ENCODE measurements around the gene NCK1. TPM values are rescaled to one million over a fixed set of nuclear protein-coding genes. Genes with fewer than 3 reads are reported as not detected.
"Not testable (repeated sequence)": the region's sequence is repeated elsewhere in the genome, so short reads cannot be mapped to it uniquely, and the experiment has no call there.

The NCK1 gene
- total and polyA plus RNA-seq, 7 donors = 16.2 to 33.4 (median 25.4) TPM

DNA sequence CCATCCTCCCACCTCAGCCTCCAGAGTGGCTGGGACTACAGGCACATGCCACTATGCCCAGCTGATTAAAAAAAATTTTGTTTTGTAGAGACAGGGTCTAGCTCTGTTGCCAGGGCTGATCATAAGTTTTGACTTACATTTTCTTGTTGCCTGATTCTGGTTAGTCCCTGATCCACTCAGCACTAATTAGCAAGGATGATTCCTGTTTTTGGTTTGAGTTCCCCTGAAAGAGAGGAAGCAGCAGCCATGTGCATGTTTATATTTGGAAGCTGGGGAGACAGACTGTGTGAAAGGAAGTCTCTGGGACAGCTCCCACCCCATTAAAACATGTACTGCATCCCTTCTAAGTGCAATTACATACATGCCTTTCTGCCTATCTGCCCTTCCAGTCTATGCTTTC lies 3.6 kb upstream of the NCK1 start:
- intact Hi-C loops (cut with DNase I) = no loop called here
- Histone ChIP-seq H3K4me3 (no peak overlapping the region), H3K36me3 (ENCODE audit: insufficient read depth in 1 of 2, low read depth in 1 of 2) (no peaks in the 10 kb centered on the region), H3K9me3 (no peaks in the 10 kb centered on the region), H3K27me3 (ENCODE audit: insufficient read depth in 3 of 3, low read length in 2 of 3) (no peaks in the 10 kb centered on the region), H3K4me1 (peaks cover 8% of the 10 kb centered on the region), H3K27ac (no peak overlapping the region)
- ATAC-seq (no peak), DNase-seq (no peak)
- TF ChIP-seq, protein P1, sequence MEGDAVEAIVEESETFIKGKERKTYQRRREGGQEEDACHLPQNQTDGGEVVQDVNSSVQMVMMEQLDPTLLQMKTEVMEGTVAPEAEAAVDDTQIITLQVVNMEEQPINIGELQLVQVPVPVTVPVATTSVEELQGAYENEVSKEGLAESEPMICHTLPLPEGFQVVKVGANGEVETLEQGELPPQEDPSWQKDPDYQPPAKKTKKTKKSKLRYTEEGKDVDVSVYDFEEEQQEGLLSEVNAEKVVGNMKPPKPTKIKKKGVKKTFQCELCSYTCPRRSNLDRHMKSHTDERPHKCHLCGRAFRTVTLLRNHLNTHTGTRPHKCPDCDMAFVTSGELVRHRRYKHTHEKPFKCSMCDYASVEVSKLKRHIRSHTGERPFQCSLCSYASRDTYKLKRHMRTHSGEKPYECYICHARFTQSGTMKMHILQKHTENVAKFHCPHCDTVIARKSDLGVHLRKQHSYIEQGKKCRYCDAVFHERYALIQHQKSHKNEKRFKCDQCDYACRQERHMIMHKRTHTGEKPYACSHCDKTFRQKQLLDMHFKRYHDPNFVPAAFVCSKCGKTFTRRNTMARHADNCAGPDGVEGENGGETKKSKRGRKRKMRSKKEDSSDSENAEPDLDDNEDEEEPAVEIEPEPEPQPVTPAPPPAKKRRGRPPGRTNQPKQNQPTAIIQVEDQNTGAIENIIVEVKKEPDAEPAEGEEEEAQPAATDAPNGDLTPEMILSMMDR (IDR thresholded peaks at IDR 0.05) = no peak

GRCh38 chr3:136860541-136860940 lies 1.5 kb upstream of the NCK1 start:
- intact Hi-C loops (cut with DNase I) = loop anchor here (10.0 kb wide), 5 partner anchors 56 to 154 kb away; partner anchors contain the start of gene STAG1 (in 1 of the 2)
- no peaks in the 10 kb centered on the region for H3K9me3 ChIP-seq
- peak overlapping the region; percentile 92 for H3K4me3 ChIP-seq
- TF ChIP-seq, protein P1 (IDR thresholded peaks at IDR 0.05) = no peak
- 38 to 70% (median 57%) methylated on average over 4 of the region's 4 CpGs for WGBS, 3 donors
- H3K36me3 ChIP-seq (ENCODE audit: insufficient read depth in 1 of 2, low read depth in 1 of 2) = no peaks in the 10 kb centered on the region
- ATAC-seq = no peak
- peaks cover 8% of the 10 kb centered on the region for H3K4me1 ChIP-seq
- DNase-seq = no peak
- H3K27me3 ChIP-seq (ENCODE audit: insufficient read depth in 3 of 3, low read length in 2 of 3) = no peaks in the 10 kb centered on the region
- H3K27ac ChIP-seq = no peak overlapping the region

- TF ChIP-seq, protein P1 (IDR thresholded peaks at IDR 0.05) = no peak
Observed at GRCh38 chr3:136862617-136863322, 762 bp downstream of the NCK1 start.

DNA sequence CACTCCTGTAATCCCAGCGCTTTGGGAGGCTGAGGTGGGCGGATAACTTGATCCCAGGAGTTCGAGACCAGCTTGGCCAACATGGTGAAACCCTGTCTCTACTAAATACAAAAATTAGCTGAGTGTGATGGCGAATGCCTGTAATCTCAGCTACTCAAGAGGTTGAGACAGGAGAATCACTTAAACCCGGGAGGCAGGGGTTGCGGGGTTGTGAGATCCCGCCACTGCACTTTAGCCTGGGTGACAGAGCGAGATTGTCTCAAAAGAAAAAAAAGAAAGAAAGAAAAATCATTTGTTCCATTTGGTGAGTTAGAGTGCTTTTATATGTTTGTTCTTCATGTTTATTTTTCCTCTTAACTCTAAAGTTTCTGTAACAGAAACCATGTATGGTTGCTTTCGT lies 7.3 kb downstream of the NCK1 start:
- H3K9me3 ChIP-seq = no peaks in the 10 kb centered on the region
- intact Hi-C loops (cut with DNase I) = loop anchor here (10.0 kb wide), 5 partner anchors 64 to 146 kb away; partner anchors contain the start of gene STAG1 (in 1 of the 2)
- WGBS, 3 donors = 94 to 98% (median 96%) methylated on average over 9 of the region's 9 CpGs
- no peak overlapping the region for H3K4me3 ChIP-seq
- TF ChIP-seq, protein P1 (IDR thresholded peaks at IDR 0.05) = no peak
- peaks cover 18% of the 10 kb centered on the region for H3K4me1 ChIP-seq
- ATAC-seq (no peak), DNase-seq (no peak)
- H3K36me3 ChIP-seq (ENCODE audit: insufficient read depth in 1 of 2, low read depth in 1 of 2) = peaks cover 0 to 26% of the 10 kb centered on the region in 2 donors
- H3K27me3 ChIP-seq (ENCODE audit: insufficient read depth in 3 of 3, low read length in 2 of 3) = no peaks in the 10 kb centered on the region
- H3K27ac ChIP-seq = no peak overlapping the region

More at GRCh38 chr3:136862617-136863322, 762 bp downstream of the NCK1 start:
- H3K4me3 ChIP-seq = peak overlapping the region; percentile 92
- no peaks in the 10 kb centered on the region for H3K9me3 ChIP-seq
- H3K27ac ChIP-seq = peak overlapping the region; percentile 97
- peak; percentile 63 to 74 for DNase-seq
- intact Hi-C loops (cut with DNase I) = loop anchor here (10.0 kb wide), 5 partner anchors 58 to 152 kb away; partner anchors contain the start of gene STAG1 (in 1 of the 2)
- H3K36me3 ChIP-seq (ENCODE audit: insufficient read depth in 1 of 2, low read depth in 1 of 2) = peaks cover 0 to 3% of the 10 kb centered on the region in 2 donors
- 0 to 1% (median 1%) methylated on average over 29 to 39 of the region's 39 CpGs for WGBS, 3 donors
- ATAC-seq = peak; percentile 49 to 72 (median 62)
- peaks cover 20% of the 10 kb centered on the region for H3K4me1 ChIP-seq
- H3K27me3 ChIP-seq (ENCODE audit: insufficient read depth in 3 of 3, low read length in 2 of 3) = no peaks in the 10 kb centered on the region

GRCh38 chr3:136872258-136872657 lies 10.2 kb downstream of the NCK1 start:
- Histone ChIP-seq H3K4me1 (peaks cover 15% of the 10 kb centered on the region), H3K36me3 (ENCODE audit: insufficient read depth in 1 of 2, low read depth in 1 of 2) (peaks cover 0 to 26% of the 10 kb centered on the region in 2 donors)
- not testable (repeated sequence) for H3K27me3 ChIP-seq (ENCODE audit: insufficient read depth in 3 of 3, low read length in 2 of 3); DNase-seq; H3K27ac ChIP-seq; ATAC-seq; H3K9me3 ChIP-seq; H3K4me3 ChIP-seq
- intact Hi-C loops (cut with DNase I) = loop anchor here in 1 of 2 donors (5.0 kb wide), 1 partner anchor 35 kb away; no protein-coding TSS in a partner anchor
- WGBS, 3 donors = 92 to 100% (median 99%) methylated on average over 3 of the region's 3 CpGs

DNA sequence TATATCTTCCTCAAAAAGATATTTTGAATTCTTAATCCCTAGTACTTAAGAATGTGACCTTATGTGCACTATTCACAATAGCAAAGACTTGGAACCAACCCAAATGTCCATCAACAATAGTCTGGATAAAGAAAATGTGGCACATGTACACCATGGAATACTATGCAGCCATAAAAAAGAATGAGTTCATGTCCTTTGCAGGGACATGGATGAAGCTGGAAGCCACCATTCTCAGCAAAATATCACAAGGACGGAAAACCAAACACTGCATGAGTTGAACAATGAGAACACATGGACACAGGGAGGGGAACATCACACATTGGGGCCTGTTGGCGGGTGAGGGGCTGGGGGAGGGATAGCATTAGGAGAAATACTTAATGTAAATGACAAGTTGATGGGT lies 17.5 kb downstream of the NCK1 start:
- DNase-seq = not testable (repeated sequence)

More for the DNA sequence above, 17.5 kb downstream of the NCK1 start:
- intact Hi-C loops (cut with DNase I); H3K27me3 ChIP-seq (ENCODE audit: insufficient read depth in 3 of 3, low read length in 2 of 3); H3K36me3 ChIP-seq (ENCODE audit: insufficient read depth in 1 of 2, low read depth in 1 of 2); ATAC-seq; H3K4me3 ChIP-seq; H3K27ac ChIP-seq; H3K9me3 ChIP-seq: not testable (repeated sequence)
- WGBS, 3 donors = 94 to 100% (median 95%) methylated on average over 2 of the region's 2 CpGs
- peaks cover 22% of the 10 kb centered on the region for H3K4me1 ChIP-seq
